Urinary bladder (tissue), 4 donors: ENCODE data around the gene CCDC187. TPM values are rescaled to one million over a fixed set of nuclear protein-coding genes. Genes with fewer than 3 reads are reported as not detected.
"Not testable (repeated sequence)": the region's sequence is repeated elsewhere in the genome, so short reads cannot be mapped to it uniquely, and the experiment has no call there.

Source experiments
- DNase-seq: peaks from one replicate; pipeline ENCODE4 v3.0.0-alpha.2; 2015; ENCODE audit errors: extremely low spot score
- H3K27ac ChIP-seq: one replicate; pipeline ENCODE4 v1.5.1; 2013; ENCODE audit warnings: low read depth, mild to moderate bottlenecking, moderate library complexity
- H3K36me3 ChIP-seq: one replicate; pipeline ENCODE4 v1.6.1; 2013; ENCODE audit warnings: mild to moderate bottlenecking, moderate library complexity; ENCODE audit not compliant: insufficient read depth
- H3K4me1 ChIP-seq: one replicate; pipeline ENCODE4 v1.6.1; 2013; ENCODE audit warnings: mild to moderate bottlenecking, moderate library complexity; ENCODE audit not compliant: insufficient read depth
- H3K4me3 ChIP-seq: one replicate; pipeline ENCODE4 v1.5.1; 2013; ENCODE audit warnings: low read depth, low read length
- WGBS: extraction: QIAGEN DNeasy Blood & Tissue Kit; methylation state at CpG from one replicate; pipeline ENCODE4 v1.1.7; 2013; 5-methylcytosine and 5-hydroxymethylcytosine counted together
- polyA plus RNA-seq: library from polyadenylated mRNA; stranded (reverse); fragments of 200-250 nt; gene quantifications from one replicate; pipeline ENCODE4 v1.2.3, GENCODE V29; 2013
- total RNA-seq: library from RNA; depleted of rRNA; stranded (reverse); fragments of >200 nt; gene quantifications from one replicate; pipeline ENCODE4 v1.2.3, GENCODE V29; 2014
- donor health status: healthy with polysubstance abuse.
- donor health status: healthy.

Gene CCDC187
- total and polyA plus RNA-seq, 2 donors = 0.19 to 0.58 TPM

GRCh38 chr9:136239983-136240330 lies 63.9 kb downstream of the CCDC187 start:
- Histone ChIP-seq H3K4me3 (no peak overlapping the region), H3K36me3 (no peaks in the 10 kb centered on the region), H3K4me1 (no peaks in the 10 kb centered on the region), H3K27ac (no peak overlapping the region)
- WGBS = 81% methylated on average over 2 of the region's 2 CpGs
- no peak for DNase-seq

- H3K4me1 ChIP-seq = no peaks in the 10 kb centered on the region
- WGBS = 78% methylated on average over 25 of the region's 25 CpGs
- no peak overlapping the region for H3K4me3 ChIP-seq
- no peak overlapping the region for H3K27ac ChIP-seq
- no peaks in the 10 kb centered on the region for H3K36me3 ChIP-seq
- no peak for DNase-seq
These were observed 64.5 kb downstream of the CCDC187 start for GRCh38 chr9:136239135-136239982.

GRCh38 chr9:136238342-136238732 lies 65.6 kb downstream of the CCDC187 start:
- H3K4me3 ChIP-seq = no peak overlapping the region
- no peaks in the 10 kb centered on the region for H3K36me3 ChIP-seq
- WGBS = 81% methylated on average over 12 of the region's 12 CpGs
- H3K4me1 ChIP-seq = no peaks in the 10 kb centered on the region
- no peak overlapping the region for H3K27ac ChIP-seq
- no peak for DNase-seq

GRCh38 chr9:136237486-136238341 lies 66.2 kb downstream of the CCDC187 start:
- Histone ChIP-seq H3K36me3 (no peaks in the 10 kb centered on the region), H3K4me1 (no peaks in the 10 kb centered on the region), H3K4me3 (no peak overlapping the region), H3K27ac (no peak overlapping the region)
- 93% methylated on average over 32 of the region's 32 CpGs for WGBS
- DNase-seq = no peak

- 95% methylated on average over 43 of the region's 43 CpGs for WGBS
- not testable (repeated sequence) for H3K27ac ChIP-seq, H3K36me3 ChIP-seq, H3K4me1 ChIP-seq, DNase-seq, H3K4me3 ChIP-seq
These were observed 67.2 kb downstream of the CCDC187 start for GRCh38 chr9:136236471-136237410.

- Histone ChIP-seq H3K4me3 (no peak overlapping the region), H3K36me3 (no peaks in the 10 kb centered on the region), H3K4me1 (no peaks in the 10 kb centered on the region), H3K27ac (no peak overlapping the region)
- 94% methylated on average over 27 of the region's 27 CpGs for WGBS
- DNase-seq = no peak
These were observed 68.0 kb downstream of the CCDC187 start for GRCh38 chr9:136235709-136236455.

- no peak overlapping the region for H3K4me3 ChIP-seq
- no peaks in the 10 kb centered on the region for H3K36me3 ChIP-seq
- no peak for DNase-seq
- 96% methylated on average over 17 of the region's 17 CpGs for WGBS
- H3K4me1 ChIP-seq = no peaks in the 10 kb centered on the region
- H3K27ac ChIP-seq = no peak overlapping the region
These were observed 68.7 kb downstream of the CCDC187 start for GRCh38 chr9:136235171-136235570.

- WGBS = 92% methylated on average over 21 of the region's 21 CpGs
These were observed 69.3 kb downstream of the CCDC187 start for GRCh38 chr9:136234597-136234996.

GRCh38 chr9:136233868-136234267 lies 70.0 kb downstream of the CCDC187 start:
- Histone ChIP-seq H3K27ac (no peak overlapping the region), H3K36me3 (no peaks in the 10 kb centered on the region), H3K4me1 (no peaks in the 10 kb centered on the region), H3K4me3 (no peak overlapping the region)
- no peak for DNase-seq
- 87% methylated on average over 14 of the region's 14 CpGs for WGBS

More at GRCh38 chr9:136234597-136234996, 69.3 kb downstream of the CCDC187 start:
- Histone ChIP-seq H3K4me1 (no peaks in the 10 kb centered on the region), H3K27ac (no peak overlapping the region), H3K4me3 (no peak overlapping the region), H3K36me3 (no peaks in the 10 kb centered on the region)
- no peak for DNase-seq

- no peaks in the 10 kb centered on the region for H3K4me1 ChIP-seq
- 72% methylated on average over 15 of the region's 15 CpGs for WGBS
- no peak for DNase-seq
- no peaks in the 10 kb centered on the region for H3K36me3 ChIP-seq
- no peak overlapping the region for H3K4me3 ChIP-seq
- H3K27ac ChIP-seq = no peak overlapping the region
These were observed 70.5 kb downstream of the CCDC187 start for GRCh38 chr9:136233411-136233810.

- no peak for DNase-seq
- no peak overlapping the region for H3K27ac ChIP-seq
- no peaks in the 10 kb centered on the region for H3K4me1 ChIP-seq
- 68% methylated on average over 10 of the region's 10 CpGs for WGBS
- no peak overlapping the region for H3K4me3 ChIP-seq
- H3K36me3 ChIP-seq = no peaks in the 10 kb centered on the region
These were observed 70.9 kb downstream of the CCDC187 start for GRCh38 chr9:136232969-136233368.

- Histone ChIP-seq H3K4me3 (no peak overlapping the region), H3K36me3 (no peaks in the 10 kb centered on the region), H3K27ac (no peak overlapping the region), H3K4me1 (no peaks in the 10 kb centered on the region)
- WGBS = 77% methylated on average over 31 of the region's 31 CpGs
- DNase-seq = no peak
These were observed 72.2 kb downstream of the CCDC187 start for GRCh38 chr9:136231478-136232297.
